ENCODE results near the gene GCNA. TPM values are rescaled to one million over a fixed set of nuclear protein-coding genes. Genes with fewer than 3 reads are reported as not detected.

The GCNA gene
- total RNA-seq, 1 donor from 2014 or later, result 3.4 TPM

Other genes starting within 250 kb of the GCNA start
- 48.0 and 49.6 TPM in 2 replicates for gene TAF1, start 212.1 kb upstream of the GCNA start, total RNA-seq
- gene OGT, start 45.3 kb upstream of the GCNA start, total RNA-seq, result 224 and 231 TPM in 2 replicates
- gene CXCR3, start 40.1 kb downstream of the GCNA start, total RNA-seq, result 11.1 and 11.4 TPM in 2 replicates
- gene CXorf49, start 139.8 kb downstream of the GCNA start, total RNA-seq, result not detected in 2 replicates
- gene CXorf49B, start 184.9 kb downstream of the GCNA start, total RNA-seq, result not detected in 2 replicates

Data from activated T-helper 2 cell treated with anti-CD3 and anti-CD28 coated beads, Interferon-gamma antibody, Interleukin-2, Interleukin-4, amounts not matched to agents 10 μg/mL and 5 μg/mL and 100 μg/mL, durations not matched to agents 14 hours and 24 hours and 36 hours (primary cell).